Stimulated activated effector memory CD8-positive, alpha-beta T cell treated with anti-CD3 and anti-CD28 coated beads, Interleukin-12 subunit alpha, Interleukin-12 subunit beta, amount 100 ng/mL, for 72 hours (primary cell): Measurements from ENCODE around the gene ZBTB7A.

Experiments
- ATAC-seq: fragments of 150-1000 bp; cut with Tn5 transposase; 2 replicates; pipeline ENCODE4 v1.10.0; 2021
- DNase-seq, 2 donors: peaks; one replicate each; pipeline ENCODE4 v3.0.0; 2021 to 2022; ENCODE audit warnings: low spot score in 2 of 2
- H3K27ac Mint-ChIP-seq: one replicate; pipeline ENCODE4 v1.8.0; 2022; ENCODE audit warnings: mild to moderate bottlenecking, mixed read lengths
- H3K36me3 Mint-ChIP-seq: one replicate; pipeline ENCODE4 v1.8.0; 2022; ENCODE audit warnings: mild to moderate bottlenecking, mixed read lengths
- H3K4me1 Mint-ChIP-seq: one replicate; pipeline ENCODE4 v1.8.0; 2022; ENCODE audit warnings: mixed read lengths
- H3K4me3 Mint-ChIP-seq: one replicate; pipeline ENCODE4 v1.8.0; 2022; ENCODE audit warnings: mild to moderate bottlenecking, mixed read lengths
- H3K9me3 Mint-ChIP-seq: one replicate; pipeline ENCODE4 v1.8.0; 2022; ENCODE audit warnings: mixed read lengths

The ZBTB7A gene

DNA sequence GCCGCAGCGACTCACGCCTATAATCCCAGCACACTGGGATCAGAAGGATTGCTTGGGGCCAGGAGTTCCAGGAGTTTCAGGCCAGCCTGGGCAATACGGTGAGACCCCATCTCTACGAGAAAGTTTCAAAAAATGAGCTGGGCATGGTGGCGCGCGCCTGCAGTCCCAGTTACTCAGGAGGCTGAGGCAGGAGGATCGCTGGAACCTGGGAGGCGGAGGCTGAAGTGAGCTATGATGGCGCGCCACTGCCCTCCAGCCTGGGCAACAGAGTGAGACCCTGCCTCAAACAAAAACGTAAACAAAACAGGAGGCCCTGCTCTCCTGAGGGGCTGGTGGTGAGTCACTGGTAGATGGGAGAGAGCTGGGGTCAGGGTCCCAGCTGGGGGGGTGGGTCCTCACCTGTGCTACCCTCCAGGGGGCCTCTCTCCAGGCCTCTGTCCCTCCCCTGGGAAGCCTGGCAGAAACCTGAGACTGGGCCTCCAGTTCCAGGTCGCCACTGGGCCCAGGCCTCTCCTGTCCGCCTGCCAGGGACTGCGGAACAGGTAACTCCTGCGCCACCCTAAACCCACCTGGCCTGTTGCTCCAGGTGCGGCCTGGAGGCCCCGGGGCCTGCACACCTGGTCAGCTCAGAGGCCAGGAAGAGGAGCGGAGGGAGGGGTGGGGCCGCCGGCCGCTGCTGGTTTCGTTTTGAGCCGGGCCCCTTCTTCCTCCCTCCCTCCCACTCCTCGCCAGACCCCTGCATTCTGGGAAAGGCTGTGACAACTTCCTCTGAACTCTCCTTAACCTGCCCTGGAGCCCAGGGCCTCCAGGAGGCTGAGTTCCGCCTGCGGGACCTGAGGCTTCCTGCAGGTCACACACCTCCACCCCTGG, 17.2 kb upstream of the ZBTB7A start:
- DNase-seq: peak in 1 of 2 donors; percentile 72
- Mint-ChIP-seq H3K36me3 (peaks cover 40% of the 10 kb centered on the region), H3K4me1 (peaks cover 45% of the 10 kb centered on the region), H3K27ac (peak overlapping the region; percentile 91), H3K4me3 (peak overlapping the region; percentile 57), H3K9me3 (no peaks in the 10 kb centered on the region)
- peak; percentile 70 for ATAC-seq

DNA sequence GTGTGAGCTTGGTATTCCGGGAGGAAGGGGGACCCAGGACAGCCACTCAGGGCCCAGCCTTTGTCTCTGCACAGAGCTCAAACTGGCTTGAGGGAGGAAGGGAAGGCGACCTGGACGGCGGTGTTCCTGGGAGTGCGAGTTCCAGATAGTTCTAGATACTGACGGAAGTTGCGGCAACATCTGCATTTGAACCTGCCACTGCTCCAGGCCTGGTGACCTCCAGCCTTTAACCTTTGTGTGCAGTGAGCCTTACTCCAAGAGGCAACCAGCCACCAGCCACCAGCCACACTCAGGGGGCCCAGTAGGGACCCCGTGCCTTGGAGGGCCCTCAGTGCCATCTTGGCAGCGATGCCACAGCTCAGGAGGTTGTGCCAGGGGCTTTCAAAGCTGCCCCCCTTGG, 15.5 kb upstream of the ZBTB7A start:
- peaks cover 24% of the 10 kb centered on the region for H3K36me3 Mint-ChIP-seq
- no peak overlapping the region for H3K27ac Mint-ChIP-seq
- no peak for DNase-seq
- H3K4me3 Mint-ChIP-seq: no peak overlapping the region
- H3K9me3 Mint-ChIP-seq: no peaks in the 10 kb centered on the region
- no peak for ATAC-seq
- H3K4me1 Mint-ChIP-seq: peaks cover 50% of the 10 kb centered on the region

DNA sequence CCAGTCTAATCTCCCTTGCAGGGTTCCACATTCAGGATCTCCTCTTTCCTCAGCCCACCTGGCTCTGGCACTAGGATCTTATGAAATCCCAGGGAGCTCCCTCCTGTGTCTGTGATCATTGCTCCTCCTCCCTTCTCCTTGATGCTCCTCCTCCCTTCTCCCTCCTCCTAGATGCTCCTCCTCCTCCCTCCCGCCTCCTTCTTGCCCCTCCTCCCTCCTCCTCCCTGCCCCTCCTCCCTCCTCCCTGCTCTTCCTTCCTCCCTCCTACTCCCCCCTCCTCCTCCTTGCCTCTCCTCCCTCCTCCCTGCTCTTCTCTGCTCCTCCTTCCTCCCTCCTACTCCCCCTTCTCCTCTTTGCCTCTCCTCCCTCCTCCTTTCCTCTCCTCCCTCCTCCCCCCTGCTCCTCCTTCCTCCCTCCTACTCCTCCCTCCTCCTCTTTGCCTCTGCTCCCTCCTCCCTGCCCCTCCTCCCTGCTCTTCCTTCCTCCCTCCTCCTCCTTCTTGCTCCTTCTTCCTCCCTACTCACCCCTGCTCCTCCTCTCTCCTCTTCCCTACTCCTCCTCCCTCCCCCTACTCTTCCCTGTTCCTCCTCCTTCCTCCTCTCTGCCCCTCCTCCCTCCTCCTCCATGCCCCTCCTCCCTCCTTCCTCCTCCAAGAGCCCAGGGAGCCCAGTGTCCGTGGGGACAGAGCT, 14.9 kb upstream of the ZBTB7A start:
- no peak for ATAC-seq
- Mint-ChIP-seq H3K27ac (no peak overlapping the region), H3K4me3 (no peak overlapping the region), H3K9me3 (no peaks in the 10 kb centered on the region), H3K4me1 (peaks cover 54% of the 10 kb centered on the region), H3K36me3 (peaks cover 19% of the 10 kb centered on the region)
- no peak for DNase-seq

DNA sequence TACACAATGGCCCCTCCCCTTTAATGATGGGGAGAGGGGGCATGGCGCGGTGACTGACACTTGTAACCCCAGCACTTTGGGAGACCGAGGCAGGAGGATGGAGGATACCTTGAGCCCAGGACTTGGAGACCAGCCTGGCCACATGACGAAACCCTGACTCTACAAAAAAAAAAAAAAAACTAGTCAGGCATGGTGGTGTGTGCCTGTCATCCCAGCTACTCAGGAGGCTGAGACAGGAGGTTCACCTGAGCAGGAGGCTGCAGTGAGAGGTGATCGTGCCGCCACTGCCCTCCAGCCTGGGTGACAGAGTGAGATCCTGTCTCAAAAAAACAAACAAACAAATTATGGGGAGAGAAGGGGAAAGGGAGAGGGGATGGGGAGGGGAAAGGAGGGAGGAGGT, 13.8 kb upstream of the ZBTB7A start:
- ATAC-seq (no peak), DNase-seq (no peak)
- Mint-ChIP-seq H3K36me3 (peaks cover 11% of the 10 kb centered on the region), H3K4me1 (peaks cover 48% of the 10 kb centered on the region), H3K4me3 (no peak overlapping the region), H3K27ac (peak overlapping the region; percentile 43), H3K9me3 (no peaks in the 10 kb centered on the region)

DNA sequence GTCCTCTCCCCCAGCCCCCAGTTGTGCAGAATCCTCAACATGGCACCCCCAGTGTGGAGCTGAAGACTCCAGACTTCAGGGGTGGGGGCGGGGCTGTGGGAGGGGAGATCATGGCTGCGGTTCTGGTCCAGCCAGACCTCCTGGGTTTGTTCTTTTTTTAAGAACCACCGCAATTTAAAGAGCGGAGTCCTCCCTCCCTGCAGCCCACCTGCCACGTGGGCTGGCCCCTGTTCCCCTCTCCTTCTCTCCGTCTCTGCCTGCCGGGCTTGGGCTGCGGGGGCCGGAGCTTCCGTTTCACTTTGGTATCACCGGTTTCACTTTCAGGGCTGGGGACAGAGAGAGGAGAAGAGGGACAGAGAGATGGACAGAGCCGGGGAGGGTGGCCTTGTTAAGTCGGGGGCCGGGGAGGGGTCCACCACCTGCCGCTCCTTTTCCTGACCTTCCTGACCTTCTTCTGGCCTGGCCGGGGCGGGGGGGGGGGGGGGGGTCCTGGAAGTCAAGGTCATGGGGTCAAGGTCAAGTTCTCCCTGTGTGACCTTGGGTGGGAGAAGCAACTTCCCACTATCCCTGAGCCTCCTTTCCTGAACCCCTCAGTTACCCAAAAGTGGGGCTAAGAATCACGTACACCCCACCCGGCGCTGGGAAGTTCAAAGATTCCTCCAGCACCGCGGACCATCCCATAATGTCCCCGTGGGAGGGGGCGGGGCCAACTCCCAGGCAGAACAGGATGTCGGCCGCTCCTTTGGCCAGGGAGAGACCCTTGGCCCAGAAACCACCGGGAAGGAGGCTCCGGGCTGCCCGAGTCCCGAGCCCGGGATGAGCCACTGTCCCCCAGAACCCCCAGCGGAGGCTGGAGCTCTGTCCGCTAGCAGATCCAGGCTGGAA, 11.3 kb upstream of the ZBTB7A start:
- DNase-seq (peak in 1 of 2 donors; percentile 71), ATAC-seq (peak; percentile 52)
- peaks cover 7% of the 10 kb centered on the region for H3K36me3 Mint-ChIP-seq
- no peaks in the 10 kb centered on the region for H3K9me3 Mint-ChIP-seq
- H3K4me1 Mint-ChIP-seq: peaks cover 45% of the 10 kb centered on the region
- peak overlapping the region; percentile 85 for H3K27ac Mint-ChIP-seq
- H3K4me3 Mint-ChIP-seq: peak overlapping the region; percentile 68

DNA sequence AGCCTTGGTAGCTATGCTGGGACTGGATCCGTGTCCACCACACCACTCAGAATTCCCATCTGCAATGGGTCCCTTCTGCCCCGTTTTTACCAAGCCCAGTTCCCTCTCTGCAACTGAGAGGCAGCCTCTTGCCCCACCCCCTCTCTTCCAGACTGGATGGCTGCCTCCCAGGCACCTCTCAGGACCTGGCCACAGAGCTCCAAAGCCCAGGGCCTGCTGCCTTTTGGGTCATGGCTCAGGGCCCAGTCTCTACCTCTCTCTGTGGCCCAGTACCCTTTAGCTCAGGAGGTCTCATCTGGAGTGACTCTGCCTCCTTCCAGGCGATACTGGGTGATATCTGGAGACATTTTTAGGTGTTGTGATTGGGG, 10.3 kb upstream of the ZBTB7A start:
- Mint-ChIP-seq H3K27ac (peak overlapping the region; percentile 85), H3K9me3 (no peaks in the 10 kb centered on the region), H3K36me3 (peaks cover 7% of the 10 kb centered on the region), H3K4me3 (peak overlapping the region; percentile 68), H3K4me1 (peaks cover 43% of the 10 kb centered on the region)
- ATAC-seq (no peak), DNase-seq (no peak)

DNA sequence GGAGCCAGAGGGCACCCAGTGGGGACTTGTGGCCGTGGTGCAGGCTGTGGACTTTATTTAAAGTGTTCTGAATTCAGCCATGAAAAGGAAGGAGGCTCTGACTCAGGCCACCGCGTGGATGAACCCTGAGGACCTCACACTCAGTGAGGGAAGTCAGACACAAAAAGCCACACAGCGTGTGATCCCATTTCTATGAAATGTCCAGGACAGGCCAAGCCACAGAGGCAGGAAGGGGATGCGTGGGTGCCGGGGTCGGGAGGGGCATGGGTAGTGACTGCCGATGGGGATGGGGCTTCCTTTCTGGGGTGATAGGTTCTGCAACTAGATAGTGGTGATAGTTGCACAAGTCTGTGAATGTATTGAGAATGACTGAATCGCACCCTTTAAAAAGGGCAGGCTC, 8.7 kb upstream of the ZBTB7A start:
- Mint-ChIP-seq H3K9me3 (no peaks in the 10 kb centered on the region), H3K4me1 (peaks cover 43% of the 10 kb centered on the region), H3K4me3 (peak overlapping the region; percentile 45), H3K27ac (peak overlapping the region; percentile 83), H3K36me3 (peaks cover 7% of the 10 kb centered on the region)
- peak in 1 of 2 donors; percentile 62 for DNase-seq
- ATAC-seq: peak; percentile 87

DNA sequence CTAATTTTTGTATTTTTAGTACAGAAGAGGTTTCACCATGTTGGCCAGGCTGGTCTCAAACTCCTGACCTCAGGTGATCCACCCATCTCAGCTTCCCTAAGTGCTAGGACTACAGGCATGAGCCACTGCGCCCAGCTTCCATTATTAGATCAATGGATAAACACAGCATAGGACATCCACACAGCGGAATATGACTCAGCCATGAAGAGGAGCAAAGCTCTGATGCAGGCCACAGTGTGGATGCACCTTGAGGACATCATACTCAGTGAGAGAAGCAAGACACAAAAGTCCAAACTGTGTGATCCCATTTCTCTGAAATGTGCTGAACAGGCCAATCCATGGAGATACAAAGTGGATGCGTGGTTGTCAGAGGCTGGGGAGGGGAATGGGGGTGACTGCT, 4.9 kb upstream of the ZBTB7A start:
- peaks cover 35% of the 10 kb centered on the region for H3K4me1 Mint-ChIP-seq
- ATAC-seq: no peak
- no peak overlapping the region for H3K27ac Mint-ChIP-seq

DNA sequence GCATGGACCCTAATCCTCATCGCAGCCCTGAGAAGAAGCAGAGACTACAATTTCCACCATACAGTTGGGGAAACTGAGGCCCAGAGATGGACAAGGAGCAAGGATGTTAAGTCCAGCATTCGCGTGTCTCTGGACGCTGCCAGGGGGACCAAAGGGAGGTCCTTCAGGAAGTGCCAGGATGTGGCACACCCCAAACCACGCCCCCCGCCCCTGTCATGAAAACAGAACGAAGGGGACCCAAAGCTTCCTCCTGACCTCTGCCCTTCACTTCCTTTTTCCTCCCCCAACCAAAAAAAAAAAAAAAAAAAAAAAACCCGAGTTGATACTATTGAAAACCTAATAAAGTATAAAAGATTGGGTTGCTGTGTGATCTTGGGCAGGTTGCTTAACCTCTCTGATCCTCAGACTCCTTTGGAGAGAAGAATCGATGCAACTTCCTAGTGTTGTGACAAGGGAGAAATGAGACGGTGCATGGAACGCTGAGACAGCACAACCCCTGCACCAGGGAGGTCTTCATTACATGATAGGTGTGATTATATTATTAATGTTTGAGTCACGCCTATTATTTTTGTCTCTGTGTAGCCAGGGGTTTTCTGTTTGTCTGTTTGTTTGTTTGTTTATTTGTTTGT, 2.7 kb upstream of the ZBTB7A start:
- no peaks in the 10 kb centered on the region for H3K9me3 Mint-ChIP-seq
- peak in 1 of 2 donors; percentile 79 for DNase-seq
- peak overlapping the region; percentile 75 for H3K4me3 Mint-ChIP-seq
- H3K4me1 Mint-ChIP-seq: peaks cover 21% of the 10 kb centered on the region
- peaks cover 14% of the 10 kb centered on the region for H3K36me3 Mint-ChIP-seq
- no peak for ATAC-seq
- H3K27ac Mint-ChIP-seq: peak overlapping the region; percentile 63

More for the DNA sequence above, 4.9 kb upstream of the ZBTB7A start:
- peaks cover 21% of the 10 kb centered on the region for H3K36me3 Mint-ChIP-seq
- no peak for DNase-seq
- H3K4me3 Mint-ChIP-seq: no peak overlapping the region
- no peaks in the 10 kb centered on the region for H3K9me3 Mint-ChIP-seq

DNA sequence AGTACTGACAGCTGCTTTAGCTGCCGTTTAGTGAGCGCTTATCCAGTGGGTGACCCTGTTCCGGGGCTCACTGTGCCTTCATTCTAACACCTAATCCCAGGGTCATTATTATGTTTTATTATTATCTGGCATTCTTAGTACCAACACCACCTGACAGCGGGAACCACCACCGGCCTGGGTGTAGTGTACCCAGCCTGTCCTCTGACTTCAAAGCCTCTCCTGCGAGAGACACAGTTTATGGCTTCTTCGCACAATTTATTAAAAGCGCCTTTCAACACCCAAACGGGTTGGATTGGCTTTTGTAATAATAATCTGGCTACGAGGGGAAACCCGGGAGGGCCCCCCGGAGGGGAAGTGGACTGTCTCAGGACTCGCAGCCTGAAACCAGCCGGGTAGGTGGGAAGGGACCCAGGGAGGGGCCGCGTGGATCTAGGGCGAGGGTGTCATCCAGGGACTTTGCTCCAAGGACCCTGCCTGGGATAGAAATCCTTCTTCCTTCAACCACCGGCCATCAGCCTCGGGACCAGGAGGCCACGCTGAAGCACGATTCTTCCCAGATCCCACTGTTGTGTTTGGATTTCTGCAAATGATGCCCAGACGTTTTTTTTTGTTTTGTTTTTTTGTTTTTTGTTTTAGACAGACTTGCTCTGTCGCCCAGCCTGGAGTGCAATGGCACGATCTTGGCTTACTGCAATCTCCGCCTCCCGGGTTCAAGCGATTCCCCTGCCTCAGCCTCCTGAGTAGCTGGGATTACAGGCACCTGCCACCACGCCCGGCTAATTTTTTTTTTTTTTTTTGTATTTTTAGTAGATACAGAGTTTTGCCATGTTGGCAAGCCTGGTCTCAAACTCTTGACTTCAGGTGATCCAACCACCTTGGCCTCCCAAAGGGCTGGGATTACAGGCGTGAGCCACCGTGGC, 1.6 kb upstream of the ZBTB7A start:
- peaks cover 26% of the 10 kb centered on the region for H3K36me3 Mint-ChIP-seq
- ATAC-seq: no peak

DNA sequence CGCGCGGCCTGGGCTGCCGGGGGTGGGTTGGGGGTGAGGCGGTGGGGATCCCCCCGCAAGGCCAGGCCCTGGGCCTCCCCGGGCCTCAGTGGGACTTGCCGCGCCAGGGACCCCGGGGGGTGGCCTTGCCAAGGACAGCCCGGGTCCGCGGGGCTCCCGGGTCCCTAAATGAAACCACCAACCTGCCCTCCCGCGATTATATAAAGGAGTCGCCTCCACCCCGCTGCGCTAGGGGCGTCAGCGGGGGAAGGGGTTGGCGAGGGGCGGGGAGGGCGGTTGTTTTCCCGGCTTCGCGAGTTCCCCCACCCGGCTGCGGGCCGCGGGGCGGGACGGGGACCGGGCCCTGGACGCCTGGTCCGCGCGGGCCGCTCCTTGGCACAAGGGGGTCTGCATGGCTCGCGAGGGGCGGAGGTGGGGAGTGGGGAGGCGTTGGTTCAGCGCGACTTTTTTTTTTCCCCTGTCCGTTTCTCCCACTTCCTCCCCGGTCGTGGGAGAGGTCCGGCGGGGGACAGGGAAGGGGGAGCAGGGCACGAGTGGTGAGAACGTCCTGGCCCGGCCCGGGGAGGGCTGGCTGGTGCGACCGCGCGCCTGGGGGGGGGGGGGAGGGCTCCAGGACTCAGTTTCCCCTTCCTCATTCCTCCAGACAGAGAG, 822 bp upstream of the ZBTB7A start:
- Mint-ChIP-seq H3K4me1 (peaks cover 32% of the 10 kb centered on the region), H3K27ac (peak overlapping the region; percentile 78), H3K36me3 (peaks cover 33% of the 10 kb centered on the region), H3K4me3 (peak overlapping the region; percentile 75), H3K9me3 (no peaks in the 10 kb centered on the region)
- DNase-seq (peak in 1 of 2 donors; percentile 82), ATAC-seq (peak; percentile 0)

More for the DNA sequence above, 1.6 kb upstream of the ZBTB7A start:
- no peak for DNase-seq
- Mint-ChIP-seq H3K9me3 (no peaks in the 10 kb centered on the region), H3K4me3 (peak overlapping the region; percentile 75), H3K4me1 (peaks cover 24% of the 10 kb centered on the region), H3K27ac (peak overlapping the region; percentile 78)

DNA sequence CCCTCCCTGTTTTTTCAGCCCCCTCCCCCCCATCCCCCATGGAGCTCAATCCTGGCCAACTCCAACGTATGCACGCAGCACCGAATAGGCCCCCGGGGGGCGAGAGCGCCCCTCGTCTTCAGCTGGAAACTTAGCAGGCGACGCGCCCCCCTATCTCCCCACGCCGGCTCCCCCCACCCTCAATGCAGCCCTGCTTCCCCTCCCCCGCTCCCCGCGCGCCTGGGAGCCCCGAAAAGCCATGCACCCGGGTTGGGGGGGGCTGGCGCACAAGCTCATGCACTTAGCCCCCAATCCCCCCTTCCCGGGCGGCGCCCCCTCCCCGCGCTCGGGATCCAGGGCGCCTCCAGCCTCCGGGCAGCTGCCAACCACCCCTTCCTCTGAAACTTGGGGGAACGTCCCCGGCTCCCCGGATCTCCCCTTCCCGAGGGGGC, 508 bp downstream of the ZBTB7A start:
- no peak for ATAC-seq

DNA sequence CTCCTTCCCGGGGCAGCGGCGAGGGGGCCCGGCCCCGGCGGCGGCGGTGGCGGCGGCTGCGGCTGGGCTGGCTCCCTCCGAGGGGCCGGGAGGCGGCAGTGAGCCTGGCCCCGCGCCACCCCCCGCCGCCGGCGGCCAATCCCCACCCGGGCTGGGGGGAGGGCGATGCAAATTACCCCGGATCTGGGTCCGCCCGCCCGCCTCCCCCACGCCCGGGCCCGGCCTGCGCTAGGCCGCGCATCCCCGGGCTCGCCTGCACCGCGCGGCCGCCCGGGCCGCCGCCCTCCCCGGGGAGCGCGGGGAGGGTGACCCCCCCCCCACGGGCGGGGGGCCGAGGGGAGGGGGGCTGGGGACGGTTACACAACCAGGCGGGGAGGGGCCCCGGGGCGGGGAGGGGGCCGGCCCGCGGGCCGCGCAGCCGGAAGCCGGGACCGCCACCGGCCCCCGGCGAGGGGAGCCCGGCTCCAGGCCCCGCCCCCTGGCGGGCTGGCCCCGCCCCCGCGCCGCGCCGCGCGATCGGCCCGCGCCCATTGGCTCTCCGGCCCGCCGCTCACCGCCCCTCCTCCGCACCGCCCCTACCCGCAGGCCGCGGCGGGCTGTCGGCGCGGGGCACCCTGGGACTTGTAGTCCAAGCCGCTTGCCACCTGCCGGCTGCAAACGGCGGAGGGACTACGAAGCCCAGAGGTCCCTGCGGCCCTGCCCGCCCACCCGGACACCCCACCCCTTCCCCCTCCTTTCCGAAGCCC, 1.1 kb downstream of the ZBTB7A start:
- no peak overlapping the region for H3K27ac Mint-ChIP-seq
- peak overlapping the region; percentile 75 for H3K4me3 Mint-ChIP-seq
- peaks cover 46% of the 10 kb centered on the region for H3K36me3 Mint-ChIP-seq
- peaks cover 35% of the 10 kb centered on the region for H3K4me1 Mint-ChIP-seq
- peak; percentile 84 for ATAC-seq
- peak; percentile 95 to 98 for DNase-seq
- no peaks in the 10 kb centered on the region for H3K9me3 Mint-ChIP-seq

More for the DNA sequence above, 508 bp downstream of the ZBTB7A start:
- Mint-ChIP-seq H3K9me3 (no peaks in the 10 kb centered on the region), H3K27ac (peak overlapping the region; percentile 87), H3K4me3 (peak overlapping the region; percentile 75), H3K36me3 (peaks cover 45% of the 10 kb centered on the region), H3K4me1 (peaks cover 34% of the 10 kb centered on the region)
- peak; percentile 46 to 75 for DNase-seq
